IPS-NIHi7 (cell line): ENCODE measurements around the gene CLIC5.
A peak's percentile ranks its signal among the peaks of the same experiment; 100 is the strongest.

Source experiments
- DNase-seq: peaks from one replicate; pipeline ENCODE4 v3.0.0; 2012; ENCODE audit warnings: mixed read lengths; ENCODE audit errors: extremely low spot score

CLIC5 gene

DNA sequence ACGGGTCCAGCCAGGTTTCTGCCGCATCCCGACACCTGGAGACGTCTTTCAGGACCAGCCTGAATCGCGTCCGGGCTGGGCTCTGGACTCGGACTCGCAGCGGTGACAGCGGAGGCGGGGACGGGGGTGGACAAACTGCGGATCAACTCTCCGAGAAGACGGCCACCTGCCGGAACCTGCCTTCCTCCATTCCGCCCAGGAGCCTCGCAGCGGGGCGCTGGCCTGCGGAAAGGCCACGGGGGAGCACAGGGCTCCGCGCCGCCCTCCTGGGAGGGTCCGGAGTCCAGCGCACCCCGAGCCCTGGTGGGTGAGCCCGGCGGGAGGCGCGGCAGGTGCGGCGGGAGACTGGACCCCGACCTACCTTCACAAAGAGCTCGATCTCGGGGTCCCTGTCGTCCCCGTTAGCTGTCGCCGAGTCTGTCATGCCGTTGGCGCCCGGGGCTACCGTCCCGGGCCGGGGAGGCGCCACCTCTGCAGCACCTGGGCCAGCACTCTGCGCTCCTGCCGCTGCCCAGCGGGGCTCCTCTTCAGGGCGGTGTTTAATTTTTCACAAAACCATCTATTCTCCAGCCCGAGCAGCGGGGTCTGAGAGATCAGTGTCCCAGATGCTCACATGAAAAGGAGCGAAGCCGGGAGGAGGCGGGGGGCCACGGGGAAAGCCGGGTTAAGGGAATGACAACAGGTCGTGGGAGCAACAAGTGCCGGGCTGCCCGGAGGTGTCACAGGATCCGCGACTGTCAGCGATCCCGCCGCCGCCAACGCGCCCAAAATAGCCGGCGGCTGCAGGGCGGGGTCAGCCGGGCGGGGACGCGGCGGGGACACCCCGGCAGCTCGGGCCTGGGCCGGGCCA lies at the start of gene CLIC5:
Gene CLIC5, minus strand, starts transcription at position 742 of the 850 bp plus-strand sequence. Its CDS starts 318 bp downstream, at position 424.
- peak; percentile 71 for DNase-seq

DNA sequence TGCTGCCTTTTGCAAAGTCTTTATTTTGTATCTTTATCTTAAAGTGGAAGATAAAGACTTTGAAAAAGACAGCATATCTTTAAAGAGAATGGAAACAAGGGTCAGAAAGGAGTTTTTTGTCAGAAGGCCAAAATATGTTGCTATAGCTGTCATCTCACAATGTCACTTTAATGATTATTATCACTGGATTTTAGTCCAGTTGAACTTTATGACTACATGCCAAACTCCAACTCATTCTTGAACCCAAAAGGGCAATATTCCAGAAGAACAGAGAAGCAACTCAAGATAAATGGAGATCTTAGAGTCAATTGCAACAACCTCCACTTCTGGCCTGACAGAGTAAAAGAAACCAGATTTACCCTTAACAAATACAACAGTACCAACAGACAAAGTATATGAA lies 47.3 kb upstream of the CLIC5 start:
- no peak for DNase-seq

DNA sequence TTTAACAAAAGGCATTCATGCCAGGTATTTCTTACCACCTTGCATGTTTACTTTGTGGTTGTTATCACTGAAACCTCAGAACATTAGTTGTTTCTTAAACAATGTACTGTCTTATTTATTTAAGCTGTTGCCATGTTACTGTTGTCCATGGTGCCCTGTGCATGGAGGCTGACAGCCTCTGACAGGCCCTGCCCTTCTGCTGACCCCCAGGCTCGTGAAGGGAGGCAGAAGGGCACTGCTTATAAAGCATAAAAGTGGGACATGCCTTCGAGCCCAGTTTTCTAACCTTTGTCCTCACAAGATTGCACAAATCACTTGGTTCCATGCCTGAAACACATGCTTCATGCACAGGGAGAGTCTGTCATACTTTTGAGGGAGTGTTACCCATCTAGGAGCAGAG lies 46.7 kb upstream of the CLIC5 start:
- DNase-seq, result no peak

- DNase-seq, result no peak
These were observed 45.8 kb upstream of the CLIC5 start for GRCh38 chr6:46061497-46061896.

DNA sequence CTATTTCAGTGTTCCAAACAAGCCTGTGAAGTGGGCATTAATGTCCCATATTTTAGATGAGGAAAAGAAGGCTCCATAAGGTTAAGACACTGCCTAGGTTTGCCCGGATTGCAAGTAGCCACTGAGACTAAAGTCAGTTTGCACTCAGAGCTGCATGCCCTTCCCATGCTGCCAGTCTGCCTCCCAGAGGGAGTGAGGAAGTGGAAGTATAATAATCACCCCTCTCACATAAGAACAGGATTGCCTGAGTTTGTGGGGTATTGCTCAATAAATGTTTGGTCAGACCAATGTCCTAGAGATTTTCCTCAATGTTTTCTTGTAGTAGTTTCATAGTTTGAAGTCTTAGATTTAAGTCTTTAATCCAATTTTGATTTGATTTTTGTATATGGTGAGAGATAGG lies 43.9 kb upstream of the CLIC5 start:
- no peak for DNase-seq

DNA sequence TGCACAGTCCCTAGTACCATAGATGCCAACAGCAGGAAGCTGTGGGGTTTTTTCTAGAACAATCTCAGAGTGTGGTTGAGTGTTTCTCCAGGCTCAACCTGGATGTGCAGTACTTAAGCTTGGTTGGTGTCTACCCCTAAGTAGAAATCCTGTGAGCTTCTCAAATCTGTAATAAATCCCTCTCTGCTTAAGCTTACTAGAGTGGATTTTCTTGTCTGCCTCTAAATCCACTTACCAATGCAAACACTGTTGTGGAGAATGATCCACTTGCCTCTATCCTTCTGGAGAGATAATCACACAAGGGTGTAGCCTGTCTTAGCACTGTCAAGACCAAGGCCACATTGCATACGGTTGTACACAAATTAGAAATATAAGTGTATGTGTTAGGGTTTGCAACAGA lies 43.3 kb upstream of the CLIC5 start:
- no peak for DNase-seq

DNA sequence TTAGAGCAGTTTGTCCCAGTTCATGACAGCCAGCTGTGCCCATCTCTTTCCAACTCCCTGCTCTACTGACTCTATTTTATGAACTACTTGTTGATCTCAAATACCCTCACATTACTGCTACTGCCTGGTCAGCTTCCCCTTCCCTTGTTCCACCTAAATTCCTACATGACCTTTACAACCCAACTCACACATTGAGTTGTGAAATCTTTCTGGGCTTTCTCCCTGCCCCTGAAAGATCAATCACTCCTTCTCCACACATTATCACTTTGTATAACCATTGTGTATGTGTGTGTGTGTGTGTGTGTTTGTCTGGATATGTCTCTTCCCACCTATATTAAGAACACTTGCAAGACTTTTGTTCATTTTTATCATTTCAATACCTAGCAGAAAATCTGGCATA lies 42.1 kb upstream of the CLIC5 start:
- DNase-seq, result no peak

- no peak for DNase-seq
These were observed 41.4 kb upstream of the CLIC5 start for GRCh38 chr6:46056906-46057529.

- no peak for DNase-seq
These were observed 38.9 kb upstream of the CLIC5 start for GRCh38 chr6:46054516-46054915.

DNA sequence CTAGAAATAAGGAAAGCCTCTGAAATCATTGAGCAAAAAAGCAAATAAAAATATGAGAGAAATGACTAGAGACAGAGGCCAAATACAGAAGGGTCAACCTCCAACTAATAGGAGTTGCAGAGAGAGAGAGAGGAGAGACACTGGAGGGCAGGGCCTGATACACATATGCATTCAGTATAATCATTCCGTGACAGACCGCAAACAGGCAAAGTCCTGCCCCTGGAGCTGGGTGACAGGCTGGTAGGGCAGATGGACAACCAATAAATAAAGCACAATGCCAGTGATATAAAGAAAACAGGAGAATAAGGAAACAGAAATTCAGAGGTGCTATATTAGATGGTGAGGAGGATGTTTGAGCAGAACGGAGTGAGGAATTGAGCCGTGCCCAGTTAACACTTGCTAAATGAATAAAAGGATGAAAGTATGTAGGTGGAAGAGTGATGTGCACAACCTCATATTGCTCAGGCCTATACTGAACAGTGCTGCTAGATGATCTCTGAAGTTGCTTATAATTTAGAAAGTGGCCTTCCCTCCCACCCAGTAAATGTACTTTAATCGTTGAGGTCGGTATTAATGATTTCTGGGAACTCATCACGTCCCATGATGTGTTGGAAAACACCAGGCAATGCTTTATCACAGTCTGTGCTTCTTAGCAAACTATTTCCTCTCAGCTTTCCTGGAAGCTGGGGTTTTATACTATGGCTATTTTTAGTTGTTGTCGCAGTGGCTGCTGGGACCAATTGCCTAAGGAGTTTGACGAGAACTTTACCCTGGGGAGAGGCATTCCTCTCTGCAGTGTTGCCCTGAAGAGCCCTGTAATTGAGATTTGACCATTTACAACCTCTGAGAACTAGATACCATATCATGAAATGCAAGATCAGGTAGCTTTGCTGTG lies 37.6 kb upstream of the CLIC5 start:
- no peak for DNase-seq

DNA sequence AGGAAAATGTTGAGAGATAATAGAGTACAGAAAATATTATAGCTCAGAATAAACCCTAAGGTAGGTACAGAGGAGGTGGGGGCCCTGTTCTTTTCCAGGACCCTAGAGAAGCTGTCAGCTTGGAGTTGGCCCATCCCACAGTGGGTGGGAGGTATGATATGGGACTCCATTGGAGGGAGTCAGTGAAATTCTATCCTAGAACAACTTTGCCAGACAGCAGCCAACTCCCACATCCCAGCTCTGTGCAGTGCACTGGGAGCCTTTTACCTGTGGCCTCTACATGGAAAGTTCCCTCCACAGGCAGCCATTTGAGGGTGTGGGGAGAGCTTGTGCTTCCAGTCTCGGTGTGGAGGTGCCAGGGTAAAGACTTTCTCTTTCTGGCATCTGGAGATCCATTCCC lies 36.8 kb upstream of the CLIC5 start:
- DNase-seq, result no peak

GRCh38 chr6:46051962-46052361 lies 36.3 kb upstream of the CLIC5 start:
- DNase-seq, result no peak

DNA sequence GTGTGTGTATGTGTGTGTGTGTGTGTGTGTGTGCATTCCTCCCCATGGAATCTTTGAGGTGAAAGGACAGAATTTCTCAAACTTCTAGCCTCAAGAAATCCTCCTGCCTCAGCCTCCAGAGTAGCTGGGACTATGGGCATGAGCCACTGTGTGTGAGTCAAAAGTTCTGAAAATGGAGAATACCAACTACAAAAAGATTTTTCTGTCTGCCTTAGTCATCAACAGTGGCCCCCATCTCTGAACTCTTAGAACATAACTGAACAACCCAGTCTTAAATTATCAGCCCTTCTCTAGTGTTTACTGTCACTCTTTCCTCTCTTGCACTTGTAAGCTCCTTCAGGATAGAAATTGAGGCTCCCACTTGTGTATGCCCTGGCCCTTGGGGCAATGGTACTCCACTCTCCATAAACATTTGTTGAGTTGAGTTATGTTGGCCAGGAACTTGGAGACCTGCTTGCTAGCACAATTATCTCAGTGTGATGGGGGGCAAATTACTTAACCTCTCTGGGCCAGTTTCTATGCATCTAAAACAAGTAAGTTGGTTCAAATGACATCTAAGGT lies 35.3 kb upstream of the CLIC5 start:
- no peak for DNase-seq

DNA sequence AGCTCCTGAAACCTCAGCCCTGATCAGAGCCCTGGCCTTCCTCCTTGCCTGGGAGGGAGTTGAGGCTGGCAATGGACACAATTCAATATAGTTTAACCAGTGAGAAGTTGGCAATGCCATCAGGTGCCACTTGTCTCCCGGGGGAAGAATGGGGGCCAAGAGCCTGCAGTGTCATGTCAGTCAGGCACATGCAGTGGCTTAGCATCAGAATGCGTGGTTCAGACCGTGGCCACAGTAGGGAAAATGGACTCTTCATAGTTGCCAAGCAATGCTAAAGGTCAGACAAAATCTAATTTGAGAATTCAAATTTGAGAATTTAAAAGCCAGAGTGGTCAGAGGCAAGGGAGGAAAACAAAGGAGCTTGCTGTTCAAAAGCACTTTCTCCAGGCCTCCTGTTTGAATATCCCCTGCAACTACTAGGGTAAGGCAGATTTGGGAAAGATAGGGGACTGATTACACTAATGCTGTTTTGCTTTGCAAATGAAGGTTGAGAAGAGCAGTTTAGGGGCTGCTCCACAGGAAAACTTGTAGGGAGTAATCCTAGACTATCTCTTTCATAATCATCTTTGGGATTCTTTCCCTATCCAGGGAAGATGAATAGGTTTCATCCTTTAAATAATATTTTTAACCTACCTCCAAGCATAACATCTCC lies 33.1 kb upstream of the CLIC5 start:
- DNase-seq, result no peak

DNA sequence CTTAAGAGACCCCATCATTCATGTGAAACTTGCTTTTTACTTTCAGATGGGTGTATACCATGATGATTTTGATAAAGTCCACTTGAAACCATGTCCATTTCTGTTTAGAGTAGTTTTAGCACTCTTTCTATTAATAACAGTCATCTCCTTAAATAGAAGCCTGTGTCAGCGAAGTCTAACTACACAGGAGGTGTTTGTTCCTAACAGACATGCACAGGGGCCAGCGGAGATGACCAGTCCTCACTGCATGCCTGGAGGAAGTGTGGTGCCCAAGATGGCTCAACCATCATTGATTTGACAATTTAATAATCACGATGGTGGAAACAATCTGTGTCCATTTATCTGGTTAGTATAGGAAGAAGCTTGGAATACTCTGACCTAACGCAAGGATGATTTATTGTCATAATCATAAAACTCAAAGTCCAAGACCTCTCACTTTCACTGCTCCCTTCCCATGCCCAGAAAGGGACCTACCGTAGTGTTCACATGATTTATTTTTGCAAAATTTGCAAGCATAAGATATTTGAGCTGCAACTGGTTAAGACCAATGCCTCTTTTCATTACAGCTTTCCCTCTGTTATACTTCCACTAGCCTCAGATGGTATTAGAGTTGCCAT lies 31.0 kb upstream of the CLIC5 start:
- no peak for DNase-seq

DNA sequence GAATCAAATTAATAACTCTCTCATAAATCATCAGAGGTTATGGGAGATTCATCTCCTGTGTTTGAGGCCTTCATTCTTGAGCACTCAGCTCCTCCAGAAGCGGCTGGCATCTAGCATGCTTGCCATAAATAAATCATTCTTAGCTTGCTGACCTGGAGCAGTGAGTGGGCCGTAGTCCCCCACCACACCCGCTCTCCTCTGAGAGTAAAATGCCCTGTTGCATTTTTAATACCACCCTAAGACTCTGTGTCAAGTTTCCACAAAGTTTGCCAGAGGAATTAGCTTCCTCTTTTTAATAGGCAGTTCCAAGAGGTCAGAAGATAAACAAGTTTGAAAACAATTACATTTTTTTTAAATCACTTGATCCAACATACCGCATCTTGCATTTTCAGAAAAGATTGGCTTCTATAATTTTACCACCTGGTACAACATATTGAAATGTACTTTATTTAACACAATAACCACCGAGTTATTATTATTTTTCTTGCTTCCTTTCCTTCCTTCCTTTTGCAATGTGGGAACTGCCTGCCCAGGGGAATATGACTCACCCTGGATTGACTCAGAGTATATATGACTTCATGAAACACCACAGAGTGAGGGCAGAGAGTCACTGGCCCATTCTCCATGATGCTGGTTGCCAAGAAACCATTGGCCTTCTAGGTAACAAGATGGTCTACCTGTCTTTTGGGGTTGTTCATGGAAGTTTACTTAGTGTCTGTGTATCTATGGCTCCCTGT lies 29.4 kb upstream of the CLIC5 start:
- DNase-seq, result no peak

DNA sequence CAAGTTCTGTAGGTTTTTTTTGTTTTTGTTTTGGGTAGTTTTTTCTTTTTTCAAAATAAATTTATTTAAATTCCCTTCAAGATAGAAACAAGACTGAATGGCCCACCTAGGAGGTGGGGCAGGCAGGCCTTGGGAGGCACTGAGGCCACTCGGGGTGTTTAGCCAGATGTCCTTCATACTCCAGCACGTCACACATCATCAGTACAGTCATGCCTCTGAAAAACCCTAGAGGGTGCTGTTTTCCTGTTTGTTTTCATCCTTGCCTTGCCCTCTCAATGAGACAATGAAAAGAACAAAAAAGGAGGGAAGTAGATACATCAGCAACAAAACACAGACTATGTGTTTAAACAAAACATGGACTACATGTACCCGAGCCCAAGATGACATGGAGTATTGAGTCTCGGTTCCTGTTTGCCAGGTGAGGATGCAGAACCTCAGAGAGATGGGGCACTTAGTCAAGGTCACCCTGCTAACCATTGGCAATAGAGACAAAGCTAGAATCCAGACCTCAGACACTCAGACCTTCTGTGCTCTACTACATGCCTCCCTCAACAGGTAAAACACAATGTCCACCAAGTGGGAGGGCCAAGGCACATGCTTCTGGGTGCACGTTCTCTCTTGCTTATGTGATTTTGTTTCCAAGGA lies 26.8 kb upstream of the CLIC5 start:
- DNase-seq, result peak; percentile 73

GRCh38 chr6:46040288-46040687 lies 24.6 kb upstream of the CLIC5 start:
- DNase-seq, result no peak

GRCh38 chr6:46039646-46040045 lies 24.0 kb upstream of the CLIC5 start:
- no peak for DNase-seq

- no peak for DNase-seq
These were observed 21.3 kb upstream of the CLIC5 start for GRCh38 chr6:46036911-46037310.
